Esophagus squamous epithelium (tissue), 5 donors: ENCODE measurements around the gene ATP11A. TPM values are rescaled to one million over a fixed set of nuclear protein-coding genes. Genes with fewer than 3 reads are reported as not detected.

Source experiments
- DNase-seq: peaks from one replicate; lab custom pipeline; 2025; lab: John Stamatoyannopoulos, UW
- H3K27ac ChIP-seq, 4 donors: fragments of 200-600 bp; sonication (generic); one replicate each; pipeline ENCODE4 v1.5.1; 2016 to 2019; ENCODE audit warnings: mild to moderate bottlenecking in 1 of 4
- H3K27me3 ChIP-seq, 4 donors: fragments of 200-600 bp; sonication (generic); 1 replicate in 3 of 4; 2 replicates in 1 of 4; pipeline versions ENCODE4 v1.5.1 to v1.6.0; 2017 to 2021; ENCODE audit warnings: antibody characterized with exemption in 1 of 4
- H3K36me3 ChIP-seq, 3 donors: fragments of 200-600 bp; sonication (generic); one replicate each; pipeline ENCODE4 v1.5.1; 2016 to 2019
- H3K4me1 ChIP-seq, 3 donors: fragments of 200-600 bp; sonication (generic); one replicate each; pipeline ENCODE4 v1.5.1; 2017 to 2019
- H3K4me3 ChIP-seq, 4 donors: fragments of 200-600 bp; sonication (generic); 1 replicate in 3 of 4; 2 replicates in 1 of 4; pipeline ENCODE4 v1.5.1; 2016 to 2019; ENCODE audit warnings: mild to moderate bottlenecking in 2 of 4, moderate library complexity in 1 of 4
- H3K9me3 ChIP-seq, 3 donors: fragments of 200-600 bp; sonication (generic); one replicate each; pipeline ENCODE4 v1.5.1; 2016 to 2019
- POLR2A ChIP-seq, 4 donors: fragments of 450-650 bp; IDR thresholded peaks; one replicate each; pipeline ENCODE4 v1.6.1; 2017; ENCODE audit warnings: antibody characterized with exemption in 4 of 4, mild to moderate bottlenecking in 4 of 4, moderate library complexity in 3 of 4
- WGBS, 2 donors: methylation state at CpG; one replicate each; pipeline ENCODE4 v1.1.5; 2018; 5-methylcytosine and 5-hydroxymethylcytosine counted together
- intact Hi-C: fragments of 100-400 bp; cut with DNase I; formaldehyde crosslinking; loops from one replicate; pipeline ENCODE4 v1.15.0; 2022
- total RNA-seq, 4 donors: library from RNA; depleted of rRNA; stranded (reverse); fragments of >200 nt; gene quantifications; one replicate each; pipeline ENCODE4 v1.1.0, GENCODE V29; 2016
- TF ChIP-seq, protein P1 (sequence below), 6 experiments: fragments of 450-650 bp in 4 of 6; fragments of 200-600 bp in 2 of 6; sonication (generic) in 2 of 6; IDR thresholded peaks; one replicate each; pipeline ENCODE4 v1.5.1; 2016 to 2019; ENCODE audit warnings: antibody characterized with exemption in 6 of 6, mild to moderate bottlenecking in 4 of 6, moderate library complexity in 4 of 6
- donor health status: DM: yes; HTN: yes; CAD: no.

The ATP11A gene
- total RNA-seq, 4 donors from 2014 or later = 9.6 to 20.0 (median 16.1) TPM

- Histone ChIP-seq H3K27me3 (no peaks in the 10 kb centered on the region), H3K27ac (no peak overlapping the region), H3K36me3 (no peaks in the 10 kb centered on the region), H3K4me1 (peaks cover 0 to 17% (median 3%) of the 10 kb centered on the region in 3 donors), H3K4me3 (no peak overlapping the region), H3K9me3 (no peaks in the 10 kb centered on the region)
- DNase-seq = no peak
- intact Hi-C loops = no loop called here
- TF ChIP-seq POLR2A (IDR thresholded peaks at IDR 0.05) = no peak
- TF ChIP-seq, protein P1, sequence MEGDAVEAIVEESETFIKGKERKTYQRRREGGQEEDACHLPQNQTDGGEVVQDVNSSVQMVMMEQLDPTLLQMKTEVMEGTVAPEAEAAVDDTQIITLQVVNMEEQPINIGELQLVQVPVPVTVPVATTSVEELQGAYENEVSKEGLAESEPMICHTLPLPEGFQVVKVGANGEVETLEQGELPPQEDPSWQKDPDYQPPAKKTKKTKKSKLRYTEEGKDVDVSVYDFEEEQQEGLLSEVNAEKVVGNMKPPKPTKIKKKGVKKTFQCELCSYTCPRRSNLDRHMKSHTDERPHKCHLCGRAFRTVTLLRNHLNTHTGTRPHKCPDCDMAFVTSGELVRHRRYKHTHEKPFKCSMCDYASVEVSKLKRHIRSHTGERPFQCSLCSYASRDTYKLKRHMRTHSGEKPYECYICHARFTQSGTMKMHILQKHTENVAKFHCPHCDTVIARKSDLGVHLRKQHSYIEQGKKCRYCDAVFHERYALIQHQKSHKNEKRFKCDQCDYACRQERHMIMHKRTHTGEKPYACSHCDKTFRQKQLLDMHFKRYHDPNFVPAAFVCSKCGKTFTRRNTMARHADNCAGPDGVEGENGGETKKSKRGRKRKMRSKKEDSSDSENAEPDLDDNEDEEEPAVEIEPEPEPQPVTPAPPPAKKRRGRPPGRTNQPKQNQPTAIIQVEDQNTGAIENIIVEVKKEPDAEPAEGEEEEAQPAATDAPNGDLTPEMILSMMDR (IDR thresholded peaks at IDR 0.05) = no peak
- WGBS, 2 donors = 46 to 70% methylated on average over 11 to 16 of the region's 25 CpGs
Measured at GRCh38 chr13:112773601-112774447, 84.0 kb downstream of the ATP11A start.

GRCh38 chr13:112774448-112774792 lies 84.6 kb downstream of the ATP11A start:
- WGBS, 2 donors = 87 to 94% methylated on average over 6 to 7 of the region's 7 CpGs
- DNase-seq = no peak
- no peak for TF ChIP-seq POLR2A (IDR thresholded peaks at IDR 0.05)
- TF ChIP-seq, protein P1 (IDR thresholded peaks at IDR 0.05) = no peak
- H3K4me3 ChIP-seq = no peak overlapping the region
- no peaks in the 10 kb centered on the region for H3K27me3 ChIP-seq
- H3K4me1 ChIP-seq = peaks cover 0 to 11% (median 3%) of the 10 kb centered on the region in 3 donors
- no peak overlapping the region for H3K27ac ChIP-seq
- no peaks in the 10 kb centered on the region for H3K36me3 ChIP-seq
- H3K9me3 ChIP-seq = no peaks in the 10 kb centered on the region
- intact Hi-C loops = no loop called here

DNA sequence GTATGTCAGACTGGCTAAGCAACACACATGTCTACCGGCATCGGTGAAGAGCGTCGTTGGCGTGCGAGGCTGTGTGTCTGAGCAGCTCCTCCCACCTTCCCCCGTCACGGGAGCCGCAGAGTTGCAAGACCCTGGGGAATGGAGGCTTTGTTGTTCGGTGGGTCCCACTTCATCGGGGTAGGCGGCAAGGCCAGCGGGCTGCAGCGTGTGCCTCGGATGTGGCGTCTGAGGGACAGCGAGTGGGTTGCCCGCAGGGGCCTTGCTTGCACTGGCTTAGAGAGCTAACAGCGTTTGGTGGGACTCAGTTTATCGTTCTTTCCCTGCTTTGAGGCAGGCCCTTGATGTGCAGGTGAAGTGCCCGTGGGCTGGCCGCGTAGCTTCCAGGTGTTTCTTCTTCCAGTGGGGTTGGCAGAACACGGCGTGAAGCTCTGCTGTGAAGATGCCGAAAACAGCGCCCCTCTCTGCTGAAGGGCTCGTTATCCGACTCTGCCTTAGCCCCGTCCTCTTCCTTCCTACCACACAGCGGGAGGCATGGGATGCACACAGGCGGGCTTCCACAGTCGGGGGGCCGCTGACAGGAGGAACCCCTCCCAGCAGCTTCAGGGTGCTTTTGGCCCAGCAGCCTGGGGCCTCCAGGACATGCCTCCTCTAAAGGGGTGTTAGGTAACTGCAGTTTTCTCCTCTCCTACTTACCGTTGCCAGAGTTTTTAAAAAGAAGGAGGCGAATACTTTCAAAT lies 85.2 kb downstream of the ATP11A start:
- no peaks in the 10 kb centered on the region for H3K27me3 ChIP-seq
- no peak overlapping the region for H3K4me3 ChIP-seq
- H3K4me1 ChIP-seq = peaks cover 0 to 8% (median 3%) of the 10 kb centered on the region in 3 donors
- TF ChIP-seq, protein P1 (IDR thresholded peaks at IDR 0.05) = no peak
- TF ChIP-seq POLR2A (IDR thresholded peaks at IDR 0.05) = no peak
- intact Hi-C loops = no loop called here
- WGBS, 2 donors = 77 to 95% methylated on average over 16 to 22 of the region's 36 CpGs
- DNase-seq = no peak
- no peaks in the 10 kb centered on the region for H3K9me3 ChIP-seq
- H3K36me3 ChIP-seq = no peaks in the 10 kb centered on the region
- no peak overlapping the region for H3K27ac ChIP-seq

GRCh38 chr13:112775791-112776279 lies 86.0 kb downstream of the ATP11A start:
- DNase-seq = no peak
- WGBS, 2 donors = 90 to 92% methylated on average over 6 to 11 of the region's 25 CpGs
- H3K9me3 ChIP-seq = no peaks in the 10 kb centered on the region
- H3K27ac ChIP-seq = no peak overlapping the region
- H3K36me3 ChIP-seq = no peaks in the 10 kb centered on the region
- no peaks in the 10 kb centered on the region for H3K27me3 ChIP-seq
- intact Hi-C loops = no loop called here
- no peak overlapping the region for H3K4me3 ChIP-seq
- no peak for TF ChIP-seq POLR2A (IDR thresholded peaks at IDR 0.05)
- H3K4me1 ChIP-seq = peaks cover 0 to 15% (median 3%) of the 10 kb centered on the region in 3 donors

DNA sequence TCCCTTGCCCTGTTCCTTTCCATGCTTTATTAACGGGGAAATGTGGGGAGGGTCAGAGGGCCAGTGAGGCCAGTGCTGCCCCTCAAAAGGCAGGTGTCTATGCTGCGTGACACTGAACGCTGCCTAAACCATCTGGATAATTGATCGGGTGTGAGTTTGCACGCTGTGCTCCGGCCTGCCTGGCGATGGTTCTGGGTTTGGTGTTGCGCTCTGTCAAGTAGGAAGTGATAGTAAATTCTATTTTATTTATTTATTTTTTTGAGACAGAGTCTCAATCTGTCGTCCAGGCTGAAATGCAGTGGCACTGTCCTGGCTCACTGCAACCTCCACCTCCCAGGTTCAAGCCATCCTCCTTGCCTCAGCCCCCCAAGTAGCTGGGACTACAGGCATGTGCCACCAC lies 86.5 kb downstream of the ATP11A start:
- WGBS, 2 donors = 92% methylated on average over 8 to 9 of the region's 9 CpGs
- no peaks in the 10 kb centered on the region for H3K9me3 ChIP-seq
- no peak overlapping the region for H3K27ac ChIP-seq
- no peak overlapping the region for H3K4me3 ChIP-seq
- intact Hi-C loops = no loop called here
- H3K27me3 ChIP-seq = no peaks in the 10 kb centered on the region
- no peak for TF ChIP-seq POLR2A (IDR thresholded peaks at IDR 0.05)
- TF ChIP-seq, protein P1 (IDR thresholded peaks at IDR 0.05) = no peak
- no peaks in the 10 kb centered on the region for H3K36me3 ChIP-seq
- no peak for DNase-seq
- H3K4me1 ChIP-seq = peaks cover 0 to 20% (median 3%) of the 10 kb centered on the region in 3 donors
